Right lobe of liver (tissue), 6 donors: ENCODE measurements around the gene B4GALT3. TPM values are rescaled to one million over a fixed set of nuclear protein-coding genes. Genes with fewer than 3 reads are reported as not detected.
A peak's percentile ranks its signal among the peaks of the same experiment; 100 is the strongest.

Experiments
- ATAC-seq, 4 donors: fragments of 200-7000 bp; cut with Tn5 transposase; one replicate each; pipeline ENCODE4 v1.9.1; 2020; ENCODE audit warnings: mild to moderate bottlenecking in 4 of 4, moderate library complexity in 4 of 4
- DNase-seq, 3 donors: peaks; one replicate each; pipeline ENCODE4 v3.0.0-alpha.2; 2020
- H3K27ac ChIP-seq, 3 donors: fragments of 200-600 bp; one replicate each; pipeline ENCODE4 v1.8.0; 2022
- H3K27me3 ChIP-seq, 2 donors: fragments of 200-600 bp; one replicate each; pipeline ENCODE4 v1.8.0; 2022
- H3K36me3 ChIP-seq, 4 donors: fragments of 200-600 bp; sonication (generic) in 1 of 4; one replicate each; pipeline versions ENCODE4 v1.5.1 to v1.8.0; 2017 to 2022; ENCODE audit warnings: control low read depth in 1 of 4
- H3K4me1 ChIP-seq, 4 donors: fragments of 200-600 bp; sonication (generic) in 1 of 4; one replicate each; pipeline versions ENCODE4 v1.5.1 to v1.8.0; 2017 to 2022; ENCODE audit warnings: control low read depth in 1 of 4
- H3K4me3 ChIP-seq, 3 donors: fragments of 200-600 bp; one replicate each; pipeline ENCODE4 v1.8.0; 2022
- H3K9me3 ChIP-seq, 4 donors: fragments of 200-600 bp; sonication (generic) in 1 of 4; one replicate each; pipeline versions ENCODE4 v1.5.1 to v1.8.0; 2017 to 2022; ENCODE audit warnings: control low read depth in 1 of 4
- CTCF ChIP-seq, 4 donors: fragments of 200-600 bp in 3 of 4; fragments of 450-650 bp in 1 of 4; IDR thresholded peaks; one replicate each; pipeline versions ENCODE4 v1.5.1 to v1.8.0; 2016 to 2022; ENCODE audit warnings: antibody characterized with exemption in 4 of 4, mild to moderate bottlenecking in 2 of 4
- POLR2A ChIP-seq: fragments of 450-650 bp; IDR thresholded peaks from one replicate; pipeline ENCODE4 v1.6.1; 2017; ENCODE audit warnings: antibody characterized with exemption, mild to moderate bottlenecking
- WGBS: methylation state at CpG from one replicate; pipeline ENCODE4 v1.1.6; 2018; ENCODE audit warnings: low coverage, low lambda C conversion rate; ENCODE audit not compliant: insufficient coverage; ENCODE audit errors: missing lambda C conversion rate; 5-methylcytosine and 5-hydroxymethylcytosine counted together
- intact Hi-C, 2 donors: fragments of 100-400 bp; cut with DNase I; formaldehyde crosslinking; loops; one replicate each; pipeline versions ENCODE4 v1.11.2 to v1.14.1; 2022
- total RNA-seq, 6 experiments: library from RNA; depleted of rRNA in 2 of 6; stranded (reverse); fragments of >200 nt in 2 of 6; fragmentation: NEBNext Ultra II Directional in 3 of 6; extraction: Animal tissue kit (Norgen Biotek cat#: 25700) in 3 of 6; gene quantifications; one replicate each; pipeline versions ENCODE4 v1.1.0 to v1.2.4, GENCODE V29; 2016 to 2023
- donor health status: DM: no; HTN: yes; CAD: no.
- donor health status: DM: no; HTN: no; CAD: no.
- donor health status: DM: no; HTN: no; CAD: no.
- donor health status: DM: no; HTN: yes; CAD: no.
- donor health status: DM: no; HTN: yes; CAD: no.

The B4GALT3 gene
- total RNA-seq, 6 experiments from 2014 or later = 10.9 to 21.1 (median 13.1) TPM

GRCh38 chr1:161172776-161173376 lies 4.4 kb downstream of the B4GALT3 start:
- TF ChIP-seq POLR2A (no peak), CTCF (IDR thresholded peaks at IDR 0.05) (no peak)
- intact Hi-C loops = no loop called here
- H3K36me3 ChIP-seq = peaks cover 0 to 40% (median 14%) of the 10 kb centered on the region in 4 donors
- no peak overlapping the region for H3K27ac ChIP-seq
- ATAC-seq = no peak
- no peak overlapping the region for H3K4me3 ChIP-seq
- DNase-seq = peak in 2 of 3 donors; percentile 15 to 30
- H3K4me1 ChIP-seq = peaks cover 0 to 17% (median 5%) of the 10 kb centered on the region in 4 donors
- H3K9me3 ChIP-seq = no peaks in the 10 kb centered on the region
- H3K27me3 ChIP-seq = no peaks in the 10 kb centered on the region
- WGBS = 33% methylated on average over 4 of the region's 4 CpGs

GRCh38 chr1:161172349-161172748 lies 5.0 kb downstream of the B4GALT3 start:
- TF ChIP-seq POLR2A (no peak), CTCF (IDR thresholded peaks at IDR 0.05) (no peak)
- intact Hi-C loops = no loop called here
- H3K4me3 ChIP-seq = no peak overlapping the region
- DNase-seq (peak in 1 of 3 donors; percentile 3), ATAC-seq (no peak)
- peaks cover 0 to 15% (median 5%) of the 10 kb centered on the region in 4 donors for H3K4me1 ChIP-seq
- H3K27me3 ChIP-seq = no peaks in the 10 kb centered on the region
- H3K9me3 ChIP-seq = no peaks in the 10 kb centered on the region
- no peak overlapping the region for H3K27ac ChIP-seq
- peaks cover 0 to 40% (median 14%) of the 10 kb centered on the region in 4 donors for H3K36me3 ChIP-seq
- WGBS = 44% methylated on average over 1 of the region's 1 CpG

GRCh38 chr1:161171696-161172095 lies 5.6 kb downstream of the B4GALT3 start:
- Histone ChIP-seq H3K9me3 (no peaks in the 10 kb centered on the region), H3K4me3 (no peak overlapping the region), H3K27ac (no peak overlapping the region), H3K4me1 (peaks cover 0 to 15% (median 7%) of the 10 kb centered on the region in 4 donors), H3K36me3 (peaks cover 0 to 40% (median 14%) of the 10 kb centered on the region in 4 donors), H3K27me3 (no peaks in the 10 kb centered on the region)
- no peak for DNase-seq
- WGBS = 76% methylated on average over 5 of the region's 12 CpGs
- intact Hi-C loops = no loop called here
- TF ChIP-seq POLR2A = no peak
- TF ChIP-seq CTCF (IDR thresholded peaks at IDR 0.05) = no peak
- no peak for ATAC-seq

- 51% methylated on average over 3 of the region's 5 CpGs for WGBS
- DNase-seq (no peak), ATAC-seq (no peak)
- intact Hi-C loops = no loop called here
- Histone ChIP-seq H3K27ac (no peak overlapping the region), H3K4me3 (no peak overlapping the region), H3K36me3 (peaks cover 0 to 40% (median 14%) of the 10 kb centered on the region in 4 donors), H3K4me1 (peaks cover 0 to 16% (median 5%) of the 10 kb centered on the region in 4 donors), H3K9me3 (no peaks in the 10 kb centered on the region), H3K27me3 (no peaks in the 10 kb centered on the region)
- TF ChIP-seq CTCF (IDR thresholded peaks at IDR 0.05) (peak in 1 of 4 donors; percentile 11), POLR2A (no peak)
These were observed 6.1 kb downstream of the B4GALT3 start for GRCh38 chr1:161171191-161171590.
